GM18511 (cell line): ENCODE results near the gene RBMS3.
"Not testable (repeated sequence)": the region's sequence is repeated elsewhere in the genome, so short reads cannot be mapped to it uniquely, and the experiment has no call there.

ENCODE experiments used
- ATAC-seq: cut with Tn5 transposase; IDR thresholded peaks from one replicate; pipeline ENCODE4 v1.9.1; 2021; ENCODE audit warnings: mild to moderate bottlenecking, moderate library complexity; ENCODE audit not compliant: unreplicated experiment

RBMS3 gene

GRCh38 chr3:29473481-29474170 lies 192.8 kb downstream of the RBMS3 start:
- not testable (repeated sequence) for ATAC-seq

- ATAC-seq = no peak
These were observed 194.5 kb downstream of the RBMS3 start for GRCh38 chr3:29475305-29475840.

GRCh38 chr3:29475854-29476253 lies 195.0 kb downstream of the RBMS3 start:
- ATAC-seq = no peak

- no peak for ATAC-seq
These were observed 197.7 kb downstream of the RBMS3 start for GRCh38 chr3:29478611-29479010.

GRCh38 chr3:29481249-29481648 lies 200.4 kb downstream of the RBMS3 start:
- no peak for ATAC-seq

GRCh38 chr3:29481969-29482767 lies 201.3 kb downstream of the RBMS3 start:
- peak; percentile 48 for ATAC-seq

GRCh38 chr3:29484633-29485032 lies 203.8 kb downstream of the RBMS3 start:
- no peak for ATAC-seq

GRCh38 chr3:29486096-29486495 lies 205.2 kb downstream of the RBMS3 start:
- no peak for ATAC-seq

GRCh38 chr3:29486917-29487316 lies 206.0 kb downstream of the RBMS3 start:
- ATAC-seq = no peak

GRCh38 chr3:29488922-29489321 lies 208.1 kb downstream of the RBMS3 start:
- ATAC-seq = no peak

- no peak for ATAC-seq
These were observed 212.2 kb downstream of the RBMS3 start for GRCh38 chr3:29493109-29493508.

GRCh38 chr3:29494305-29495036 lies 213.6 kb downstream of the RBMS3 start:
- no peak for ATAC-seq

GRCh38 chr3:29497282-29497681 lies 216.4 kb downstream of the RBMS3 start:
- ATAC-seq = no peak

- ATAC-seq = no peak
These were observed 221.9 kb downstream of the RBMS3 start for GRCh38 chr3:29502771-29503170.

- ATAC-seq = no peak
These were observed 222.4 kb downstream of the RBMS3 start for GRCh38 chr3:29503314-29503713.

- no peak for ATAC-seq
These were observed 223.1 kb downstream of the RBMS3 start for GRCh38 chr3:29503958-29504357.

GRCh38 chr3:29506502-29506901 lies 225.6 kb downstream of the RBMS3 start:
- ATAC-seq = no peak

- no peak for ATAC-seq
These were observed 230.8 kb downstream of the RBMS3 start for GRCh38 chr3:29511701-29512100.

GRCh38 chr3:29512641-29513040 lies 231.8 kb downstream of the RBMS3 start:
- ATAC-seq = no peak

GRCh38 chr3:29513236-29513635 lies 232.4 kb downstream of the RBMS3 start:
- ATAC-seq = no peak

- ATAC-seq = no peak
These were observed 233.3 kb downstream of the RBMS3 start for GRCh38 chr3:29514170-29514569.
